RPMI7951 (cell line): ENCODE results near the gene LEFTY2. TPM values are rescaled to one million over a fixed set of nuclear protein-coding genes. Genes with fewer than 3 reads are reported as not detected.
"Not testable (repeated sequence)": the region's sequence is repeated elsewhere in the genome, so short reads cannot be mapped to it uniquely, and the experiment has no call there.

Experiments
- DNase-seq: peaks from one replicate; pipeline ENCODE4 v3.0.0-alpha.2; 2012; ENCODE audit warnings: low read depth
- total RNA-seq: library from RNA; depleted of rRNA; stranded (reverse); fragments of >200 nt; shearing (Covaris generic); gene quantifications from 2 replicates; pipeline ENCODE4 v1.2.3, GENCODE V29; 2014

LEFTY2 gene
- total RNA-seq, 1 experiment from 2014 or later, result not detected

DNA sequence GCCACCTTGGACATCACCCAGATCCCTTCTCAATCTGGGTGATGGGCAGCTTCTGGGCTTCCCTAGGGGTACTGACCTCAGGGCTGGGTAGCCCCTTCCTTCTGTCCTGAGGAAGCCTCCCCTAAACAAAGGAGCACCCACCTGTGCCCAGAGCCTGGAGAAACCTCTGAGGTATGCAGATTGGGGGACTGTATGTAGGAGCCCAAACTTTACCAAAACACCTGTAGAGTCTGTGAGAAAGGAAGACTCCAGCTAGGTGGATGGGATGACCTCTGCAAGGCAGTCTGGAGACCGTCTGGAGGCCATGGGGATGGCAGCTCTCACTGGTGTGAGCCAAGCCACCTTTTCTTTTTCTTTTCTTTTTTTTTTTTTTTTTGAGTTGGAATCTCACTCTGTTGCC lies 13.7 kb upstream of the LEFTY2 start:
- no peak for DNase-seq

DNA sequence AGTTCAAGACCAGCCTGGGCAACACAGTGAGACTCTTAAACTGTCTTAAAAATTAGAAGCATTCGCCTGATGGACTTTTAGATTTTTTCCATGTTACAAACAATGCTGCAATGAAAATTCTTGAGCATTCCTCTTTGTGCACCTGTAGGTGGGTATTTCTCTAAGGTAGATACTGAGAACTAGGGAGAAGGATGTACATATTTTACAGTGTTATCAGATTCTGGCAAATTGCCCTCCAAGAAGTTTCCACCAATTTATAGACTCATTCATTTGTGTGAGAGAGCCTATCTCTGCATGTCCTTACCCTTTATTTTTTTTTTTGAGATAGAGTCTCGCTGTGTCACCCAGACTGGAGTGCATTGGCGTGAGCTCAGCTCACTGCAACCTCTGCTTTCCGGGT lies 12.3 kb upstream of the LEFTY2 start:
- DNase-seq, result no peak

GRCh38 chr1:225950905-225951497 lies 10.0 kb upstream of the LEFTY2 start:
- no peak for DNase-seq

DNA sequence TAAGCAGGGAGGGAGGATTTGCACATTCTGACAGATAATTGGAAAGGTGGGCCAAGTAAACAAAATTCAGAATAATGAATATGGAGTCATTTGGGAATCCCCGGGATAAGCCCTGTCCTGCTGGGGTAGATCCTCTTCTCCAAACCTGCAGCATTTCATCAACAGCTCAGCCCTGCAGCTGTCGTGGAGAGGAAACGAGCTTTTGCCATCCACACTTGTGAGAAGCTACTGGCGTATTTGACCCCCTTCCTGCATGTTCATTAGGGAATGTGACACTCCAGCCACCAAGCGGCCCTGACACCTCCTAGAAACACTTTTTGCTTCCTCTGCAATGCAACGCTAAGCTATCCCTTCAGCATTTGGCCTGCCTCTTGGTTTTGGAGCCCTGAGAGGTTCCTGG lies 8.0 kb upstream of the LEFTY2 start:
- DNase-seq, result no peak

DNA sequence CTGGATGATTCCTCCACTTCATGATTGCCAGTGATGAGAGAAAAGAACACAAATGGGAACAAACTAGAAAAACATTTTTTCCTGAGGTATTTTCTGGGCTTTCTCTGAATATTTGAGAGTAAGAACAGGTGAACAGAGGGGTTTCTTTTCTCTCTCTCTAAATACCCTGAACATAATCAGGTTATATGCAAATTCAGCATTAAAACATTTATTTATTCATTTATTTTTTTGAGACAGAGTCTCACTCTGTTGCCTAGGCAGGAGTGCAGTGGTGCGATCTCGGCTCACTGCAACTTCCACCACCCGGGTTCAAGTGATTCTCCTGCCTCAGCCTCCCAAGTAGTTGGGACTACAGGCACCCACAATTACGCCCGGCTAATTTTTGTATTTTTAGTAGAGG lies 5.8 kb upstream of the LEFTY2 start:
- DNase-seq, result no peak

DNA sequence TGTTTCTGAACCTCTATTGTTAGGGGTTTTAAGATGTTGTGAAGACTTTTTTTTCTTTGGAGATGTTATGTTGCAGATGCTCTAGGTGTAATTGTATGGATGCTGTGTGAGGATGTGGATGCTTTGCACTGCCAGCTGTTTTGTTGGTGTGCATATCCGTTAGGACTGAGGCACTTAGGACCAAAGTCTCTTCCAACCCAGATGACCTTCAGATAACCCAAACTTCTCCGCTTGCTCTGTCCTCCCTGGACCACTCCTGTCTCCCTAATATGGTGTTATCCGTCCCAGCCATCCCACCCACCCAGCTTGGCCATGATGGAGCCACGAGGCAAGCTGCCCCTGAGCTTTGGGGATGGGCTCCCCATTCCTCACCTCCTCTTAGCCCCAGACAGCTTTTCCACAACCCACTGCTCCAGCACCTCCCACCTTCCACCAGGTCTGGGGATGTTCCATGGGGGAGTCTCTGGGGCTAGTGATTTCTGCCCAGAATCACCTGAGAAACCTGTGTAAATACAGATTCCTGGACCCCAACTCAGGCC lies 5.1 kb upstream of the LEFTY2 start:
- no peak for DNase-seq

- DNase-seq, result no peak
Observed at GRCh38 chr1:225945564-225945963, 4.5 kb upstream of the LEFTY2 start.

DNA sequence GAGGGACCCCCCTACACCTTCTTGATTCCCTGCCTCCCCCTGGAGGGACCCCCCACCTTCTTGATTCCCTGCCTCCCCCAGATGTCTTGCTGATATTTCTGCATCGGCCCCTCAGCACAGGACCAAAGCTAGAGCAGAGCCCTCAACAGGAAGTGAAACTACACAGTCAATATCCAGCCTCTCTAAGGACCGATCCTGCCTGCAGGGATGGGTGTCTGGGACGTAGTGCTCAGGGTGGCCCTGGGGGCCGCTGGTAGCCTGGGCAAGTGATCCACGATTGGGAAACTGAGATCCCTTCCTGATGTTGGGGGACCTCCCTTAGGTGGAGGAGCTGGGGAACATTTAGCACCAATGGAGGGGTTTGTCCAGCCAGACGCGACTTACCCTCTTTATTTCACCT lies 3.9 kb upstream of the LEFTY2 start:
- no peak for DNase-seq

- no peak for DNase-seq
Observed at GRCh38 chr1:225944387-225944786, 3.4 kb upstream of the LEFTY2 start.

DNA sequence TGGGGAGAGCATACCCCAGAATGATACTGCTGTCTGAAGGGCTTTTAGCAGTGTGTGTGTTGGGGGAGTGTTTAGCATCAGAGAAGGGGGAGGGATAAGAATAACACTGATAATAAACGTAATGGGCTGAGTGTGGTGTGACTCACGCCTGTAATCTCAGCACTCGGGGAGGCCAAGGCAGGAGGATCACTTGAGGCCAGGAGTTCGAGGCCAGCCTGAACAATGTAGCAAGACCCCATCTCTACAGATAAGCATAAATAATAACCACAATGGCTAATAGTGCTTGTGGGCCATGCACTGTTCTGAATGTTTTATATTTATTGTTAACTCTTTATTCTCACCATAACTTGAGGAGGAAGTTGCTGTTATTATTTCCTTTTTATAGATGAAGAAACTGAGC lies 2.6 kb upstream of the LEFTY2 start:
- DNase-seq, result no peak

- DNase-seq, result no peak
Observed at GRCh38 chr1:225942574-225942973, 1.6 kb upstream of the LEFTY2 start.

GRCh38 chr1:225941942-225942222 lies 862 bp upstream of the LEFTY2 start:
- DNase-seq, result no peak

DNA sequence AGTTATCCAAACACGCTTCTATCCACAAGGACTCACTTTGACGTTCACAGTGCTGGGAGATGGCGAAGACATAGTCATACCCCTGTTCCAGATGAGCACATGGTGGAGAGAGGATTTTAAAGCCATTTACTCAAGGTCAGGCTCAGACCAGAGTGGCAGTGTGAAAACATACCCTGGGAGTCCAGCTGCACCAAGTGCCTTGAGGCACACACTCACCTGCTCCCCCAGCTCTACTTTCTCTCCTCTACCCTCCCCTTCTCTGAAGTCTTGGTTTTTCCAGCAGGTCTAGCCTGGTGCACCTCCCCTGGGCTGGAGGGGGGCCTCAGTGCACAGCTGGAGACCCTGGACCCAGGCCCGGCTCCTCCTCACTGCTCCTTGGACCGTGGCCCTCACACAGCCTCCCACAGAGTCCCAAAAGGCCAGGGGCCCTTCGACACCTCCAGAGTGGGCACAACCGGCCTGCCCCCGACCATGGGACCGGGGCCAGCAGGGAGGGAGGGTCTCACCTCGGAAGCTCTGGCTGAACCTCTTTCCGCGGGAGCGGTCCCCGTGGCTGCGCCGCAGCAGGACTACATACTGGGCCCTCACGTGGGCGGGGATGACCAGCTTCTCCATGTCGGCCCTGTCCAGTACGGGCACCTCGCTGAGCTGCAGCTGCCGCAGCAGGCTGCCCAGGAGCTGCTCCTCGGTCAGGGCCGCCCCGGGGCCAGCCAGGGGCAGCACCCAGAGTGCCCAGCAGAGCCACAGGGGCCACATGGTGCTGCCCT lies 452 bp downstream of the LEFTY2 start:
- no peak for DNase-seq

DNA sequence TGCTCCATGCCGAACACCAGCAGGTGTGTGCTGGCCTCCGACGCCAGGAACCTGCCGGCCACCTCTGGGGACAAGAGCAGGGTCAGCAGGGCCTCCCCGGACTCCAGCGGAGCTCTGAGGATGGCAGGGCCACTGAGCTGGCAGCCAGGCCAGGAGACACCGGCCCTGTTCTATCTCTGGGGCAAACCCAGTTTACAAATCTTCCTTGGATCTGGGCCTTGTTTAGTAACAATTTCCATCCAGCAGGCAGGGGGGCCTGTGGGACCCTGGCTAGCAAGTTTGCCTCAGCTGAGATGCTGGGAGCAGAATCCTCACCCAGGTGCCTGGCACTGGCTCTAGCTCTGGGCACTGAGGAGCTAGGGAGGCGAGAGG lies 1.1 kb downstream of the LEFTY2 start:
- DNase-seq, result not testable (repeated sequence)

- not testable (repeated sequence) for DNase-seq
Observed at GRCh38 chr1:225939097-225939938, 1.7 kb downstream of the LEFTY2 start.

DNA sequence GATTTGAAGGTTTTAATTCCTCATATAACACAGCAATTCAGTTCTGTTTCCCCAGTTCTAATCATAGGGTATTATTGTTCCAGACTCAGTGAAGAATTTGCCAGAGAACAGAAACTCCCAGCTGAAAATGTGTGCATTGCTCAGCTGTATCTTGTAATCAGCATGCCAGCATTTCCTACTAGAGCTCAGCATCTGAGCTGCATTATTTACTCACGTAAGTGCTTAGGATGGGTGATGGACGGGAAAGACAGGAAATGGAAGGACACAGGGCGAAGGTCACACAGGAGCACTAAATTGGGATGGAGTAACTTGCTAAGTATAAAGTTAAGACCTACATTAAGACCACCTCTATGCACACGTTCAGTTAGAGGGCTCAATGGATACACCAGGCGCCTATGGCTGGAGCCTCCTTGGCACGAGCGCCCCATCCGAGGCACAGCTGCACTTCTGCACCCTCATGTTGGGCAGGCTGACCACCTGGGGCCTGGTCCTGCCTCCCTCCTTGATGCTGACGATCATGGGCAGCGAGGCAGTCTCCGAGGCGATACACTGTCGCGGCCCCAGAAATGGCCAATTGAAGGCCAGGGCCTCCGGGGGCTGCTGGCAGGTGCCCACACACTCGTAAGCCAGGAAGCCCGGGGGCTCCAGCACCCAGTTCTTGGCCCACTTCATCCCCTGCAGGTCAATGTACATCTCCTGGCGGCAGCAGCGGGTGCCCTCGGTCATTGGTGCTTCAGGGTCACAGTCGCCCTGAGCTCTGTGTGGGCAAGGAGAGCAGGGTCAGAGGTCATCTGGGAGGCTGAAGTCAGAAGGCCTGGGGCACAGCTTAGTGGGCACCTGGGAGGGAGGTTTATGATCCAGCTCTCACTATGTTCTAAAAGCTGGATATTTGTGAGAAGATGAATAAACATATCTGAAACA lies 3.7 kb downstream of the LEFTY2 start:
- DNase-seq, result no peak

- DNase-seq, result no peak
Observed at GRCh38 chr1:225936523-225936922, 4.5 kb downstream of the LEFTY2 start.

- not testable (repeated sequence) for DNase-seq
Observed at GRCh38 chr1:225936086-225936485, 4.9 kb downstream of the LEFTY2 start.

GRCh38 chr1:225934711-225935110 lies 6.3 kb downstream of the LEFTY2 start:
- no peak for DNase-seq

- peak; percentile 50 for DNase-seq
Observed at GRCh38 chr1:225933072-225933471, 7.9 kb downstream of the LEFTY2 start.

GRCh38 chr1:225931270-225932136 lies 9.5 kb downstream of the LEFTY2 start:
- no peak for DNase-seq
